ENCODE data around the gene LMLN. TPM values are rescaled to one million over a fixed set of nuclear protein-coding genes. Genes with fewer than 3 reads are reported as not detected.

LMLN gene, protein sequence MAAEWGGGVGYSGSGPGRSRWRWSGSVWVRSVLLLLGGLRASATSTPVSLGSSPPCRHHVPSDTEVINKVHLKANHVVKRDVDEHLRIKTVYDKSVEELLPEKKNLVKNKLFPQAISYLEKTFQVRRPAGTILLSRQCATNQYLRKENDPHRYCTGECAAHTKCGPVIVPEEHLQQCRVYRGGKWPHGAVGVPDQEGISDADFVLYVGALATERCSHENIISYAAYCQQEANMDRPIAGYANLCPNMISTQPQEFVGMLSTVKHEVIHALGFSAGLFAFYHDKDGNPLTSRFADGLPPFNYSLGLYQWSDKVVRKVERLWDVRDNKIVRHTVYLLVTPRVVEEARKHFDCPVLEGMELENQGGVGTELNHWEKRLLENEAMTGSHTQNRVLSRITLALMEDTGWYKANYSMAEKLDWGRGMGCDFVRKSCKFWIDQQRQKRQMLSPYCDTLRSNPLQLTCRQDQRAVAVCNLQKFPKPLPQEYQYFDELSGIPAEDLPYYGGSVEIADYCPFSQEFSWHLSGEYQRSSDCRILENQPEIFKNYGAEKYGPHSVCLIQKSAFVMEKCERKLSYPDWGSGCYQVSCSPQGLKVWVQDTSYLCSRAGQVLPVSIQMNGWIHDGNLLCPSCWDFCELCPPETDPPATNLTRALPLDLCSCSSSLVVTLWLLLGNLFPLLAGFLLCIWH
- 13.1 and 18.4 TPM in 2 replicates for total RNA-seq

DNA sequence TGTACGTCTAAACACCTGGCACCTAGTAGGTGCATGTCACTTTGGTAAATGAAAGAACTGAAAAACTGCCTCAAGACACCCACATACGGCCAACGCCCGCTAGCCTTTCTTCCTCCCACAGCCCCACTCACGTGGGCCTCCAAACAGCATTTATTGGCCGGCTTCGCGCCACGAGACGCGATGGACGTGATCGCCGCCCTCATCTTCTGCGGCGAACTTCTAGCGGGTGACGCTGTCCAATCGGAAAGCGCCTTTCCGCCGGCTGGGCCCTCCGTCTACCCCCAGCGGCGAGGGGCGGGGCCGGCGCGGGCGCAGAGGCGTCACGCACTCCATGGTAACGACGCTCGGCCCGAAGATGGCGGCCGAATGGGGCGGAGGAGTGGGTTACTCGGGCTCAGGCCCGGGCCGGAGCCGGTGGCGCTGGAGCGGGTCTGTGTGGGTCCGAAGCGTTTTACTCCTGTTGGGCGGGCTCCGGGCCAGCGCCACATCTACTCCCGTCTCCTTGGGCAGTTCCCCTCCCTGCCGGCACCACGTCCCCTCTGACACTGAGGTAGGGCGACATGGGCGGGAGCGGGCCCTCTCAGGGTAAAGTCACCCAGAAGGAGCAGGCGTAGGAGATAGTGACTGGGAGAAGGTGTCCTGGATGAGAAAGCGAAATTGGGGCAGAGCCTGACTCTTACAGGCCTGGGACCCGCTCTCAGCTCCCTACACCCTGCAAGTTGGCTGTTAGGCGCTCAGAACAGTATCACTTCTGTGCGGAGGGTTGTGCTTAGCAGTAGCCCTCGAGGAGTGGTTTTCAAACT, at the start of gene LMLN:
TSS of gene LMLN (plus strand) at position 327 of the 803 bp plus-strand sequence. CDS start at position 356, 29 bp downstream.

DNA sequence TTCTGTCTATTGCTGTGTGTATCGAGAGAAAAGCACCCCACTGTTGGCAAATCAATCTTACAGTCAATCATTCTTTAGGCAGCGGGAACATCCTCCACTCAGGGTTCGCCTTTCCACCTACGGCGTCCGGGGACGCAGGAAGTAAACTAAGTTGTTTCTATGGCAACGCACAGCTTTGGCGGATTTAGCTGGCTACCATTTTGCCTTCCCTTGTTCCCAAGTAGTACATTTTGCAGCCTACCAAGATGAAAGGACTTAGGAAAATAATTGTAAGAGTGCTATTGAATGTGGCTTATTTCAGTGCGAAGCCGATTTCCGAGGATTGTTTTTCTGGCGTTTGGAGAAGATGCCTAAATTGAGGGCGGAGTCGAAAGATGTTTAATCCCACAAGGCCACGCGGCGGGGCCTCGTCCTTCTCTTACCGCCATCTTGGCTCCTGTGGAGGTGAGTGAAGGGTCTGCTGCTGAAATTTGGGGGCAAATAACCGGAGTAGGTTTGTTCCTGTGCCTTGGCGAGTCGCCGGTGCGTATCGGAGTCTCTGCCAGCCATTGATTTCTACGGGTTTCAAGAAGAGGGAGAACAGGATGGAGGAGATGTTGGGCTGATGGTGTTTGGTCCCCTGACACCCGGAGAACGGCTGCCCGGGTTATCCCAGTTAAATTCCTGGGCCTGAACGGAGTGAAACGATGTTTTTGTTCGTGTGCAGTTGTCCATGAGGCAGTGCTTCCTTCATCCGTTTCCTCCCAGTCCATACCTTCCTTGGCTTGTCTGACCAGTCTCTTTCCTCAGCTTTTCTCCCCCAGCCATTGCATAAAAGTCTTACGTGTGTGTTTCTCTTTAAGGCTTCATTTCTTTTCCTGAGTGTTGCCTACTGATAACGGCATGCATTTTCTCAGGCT, 10.0 kb upstream of the LMLN start, which contains the start of gene RPL35A:
TSS of gene RPL35A (plus strand) at position 413 of the 899 bp plus-strand sequence. CDS start 778 bp downstream, outside the sequence.

Other genes with a start within 250 kb of the LMLN start
- gene RUBCN, start 223.3 kb upstream of the LMLN start, total RNA-seq = 7.1 and 13.4 TPM in 2 replicates
- gene FYTTD1, start 210.3 kb upstream of the LMLN start, total RNA-seq = 63.8 and 79.7 TPM in 2 replicates
- 35.3 and 68.0 TPM in 2 replicates for gene LRCH3, start 169.0 kb upstream of the LMLN start, total RNA-seq
- gene RPL35A, start 10.0 kb upstream of the LMLN start, total RNA-seq = 248 and 545 TPM in 2 replicates